IMR-90 (cell line): ENCODE results near the gene MMRN2. TPM values are rescaled to one million over a fixed set of nuclear protein-coding genes. Genes with fewer than 3 reads are reported as not detected.

ENCODE experiments used
- ATAC-seq: fragments of 200-7000 bp; cut with Tn5 transposase; 2 replicates; pipeline ENCODE4 v1.9.1; 2020; ENCODE audit warnings: low read depth, mild to moderate bottlenecking, moderate library complexity
- BruUV-seq: library from RNA; stranded (reverse); fragments of 400-500 nt; replicated peaks from 2 replicates; lab custom pipeline; 2021; lab: Mats Ljungman, UMichigan
- CTCF ChIA-PET: fragments of 300-600 bp; formaldehyde crosslinking; extraction: SDS; loops from one replicate; lab custom pipeline; 2021; ENCODE audit warnings: antibody characterized with exemption; lab: Yijun Ruan, JAX
- POLR2A ChIA-PET: fragments of 300-600 bp; sonication (Branson Sonifier 250); formaldehyde crosslinking; loops from one replicate; lab custom pipeline; 2022; ENCODE audit warnings: antibody characterized with exemption; ENCODE audit not compliant: unreplicated experiment; lab: Charles Lee
- DNase-seq: peaks from one replicate; pipeline ENCODE4 v3.0.0; 2013
- H2AFZ ChIP-seq: replicated peaks from 2 replicates; pipeline ENCODE3; 2013; ENCODE audit warnings: low read length, mild to moderate bottlenecking; ENCODE audit not compliant: poor library complexity
- H2AK5ac ChIP-seq: 2 replicates; pipeline ENCODE4 v1.6.1; 2013; ENCODE audit warnings: low read depth, low read length, inconsistent platforms
- H2AK9ac ChIP-seq: replicated peaks from 2 replicates; pipeline ENCODE3; 2013; ENCODE audit warnings: mild to moderate bottlenecking, low read depth, low read length, moderate library complexity; ENCODE audit not compliant: poor library complexity
- H2BK120ac ChIP-seq: 2 replicates; pipeline ENCODE4 v1.6.1; 2013; ENCODE audit warnings: low read depth, low read length, inconsistent platforms
- H2BK15ac ChIP-seq: 3 replicates; pipeline ENCODE4 v1.6.1; 2013; ENCODE audit warnings: low read depth, low read length, inconsistent platforms
- H2BK20ac ChIP-seq: 2 replicates; pipeline ENCODE4 v1.6.1; 2013; ENCODE audit warnings: low read depth, mild to moderate bottlenecking, inconsistent platforms, low read length, moderate library complexity
- H2BK5ac ChIP-seq: 2 replicates; pipeline ENCODE4 v1.6.1; 2013; ENCODE audit warnings: mild to moderate bottlenecking, low read depth, low read length, inconsistent platforms; ENCODE audit not compliant: poor library complexity, severe bottlenecking
- H3K14ac ChIP-seq: replicated peaks from 2 replicates; pipeline ENCODE4 v1.6.1; 2013; ENCODE audit warnings: low read depth, low read length, inconsistent platforms
- H3K18ac ChIP-seq: 2 replicates; pipeline ENCODE4 v1.6.1; 2013; ENCODE audit warnings: low read depth, low read length, control low read depth
- H3K23ac ChIP-seq: 2 replicates; pipeline ENCODE4 v1.6.1; 2013; ENCODE audit warnings: low read depth, low read length, inconsistent platforms
- H3K27ac ChIP-seq: 2 replicates; pipeline ENCODE4 v1.5.1; 2013; ENCODE audit warnings: mild to moderate bottlenecking, control low read depth, low read length; ENCODE audit not compliant: insufficient read depth
- H3K27me3 ChIP-seq: 2 replicates; pipeline ENCODE4 v1.6.1; 2013; ENCODE audit warnings: low read length; ENCODE audit not compliant: control insufficient read depth, insufficient read depth
- H3K36me3 ChIP-seq: 2 replicates; pipeline ENCODE4 v1.6.1; 2013; ENCODE audit warnings: low read length, mixed read lengths; ENCODE audit not compliant: control insufficient read depth, insufficient read depth
- H3K4ac ChIP-seq: 2 replicates; pipeline ENCODE4 v1.6.1; 2013; ENCODE audit warnings: low read depth, low read length, inconsistent platforms
- H3K4me1 ChIP-seq: 2 replicates; pipeline ENCODE4 v1.6.1; 2013; ENCODE audit warnings: low read length, mixed read lengths; ENCODE audit not compliant: control insufficient read depth, insufficient read depth
- H3K4me2 ChIP-seq: 2 replicates; pipeline ENCODE4 v1.6.1; 2013; ENCODE audit warnings: low read depth, mild to moderate bottlenecking, control low read depth, low read length, moderate library complexity
- H3K4me3 ChIP-seq: 2 replicates; pipeline ENCODE4 v1.5.1; 2013; ENCODE audit warnings: low read depth, mild to moderate bottlenecking, control low read depth, low read length, moderate library complexity; ENCODE audit not compliant: insufficient read depth
- H3K56ac ChIP-seq: 2 replicates; pipeline ENCODE4 v1.6.1; 2013; ENCODE audit warnings: low read length, inconsistent platforms; ENCODE audit not compliant: insufficient read depth; ENCODE audit errors: extremely low read depth
- H3K79me1 ChIP-seq, 2 experiments: 2 replicates each; pipeline ENCODE4 v1.6.1; 2013; ENCODE audit warnings: low read length in 2 of 2, inconsistent platforms in 1 of 2, low read depth in 1 of 2
- H3K9ac ChIP-seq: 2 replicates; pipeline ENCODE4 v1.6.1; 2013; ENCODE audit warnings: low read depth, low read length, control low read depth
- H3K9me1 ChIP-seq: 2 replicates; pipeline ENCODE4 v1.6.1; 2013; ENCODE audit warnings: low read length, inconsistent platforms; ENCODE audit not compliant: insufficient read depth
- H3K9me3 ChIP-seq: 2 replicates; pipeline ENCODE4 v1.6.1; 2013; ENCODE audit warnings: low read length; ENCODE audit not compliant: control insufficient read depth, insufficient read depth
- H4K20me1 ChIP-seq: 2 replicates; pipeline ENCODE4 v1.6.1; 2013; ENCODE audit warnings: low read length, inconsistent platforms; ENCODE audit not compliant: insufficient read depth
- H4K5ac ChIP-seq: 2 replicates; pipeline ENCODE4 v1.6.1; 2013; ENCODE audit warnings: mild to moderate bottlenecking, low read depth, low read length, control low read depth
- H4K8ac ChIP-seq, 2 experiments: 2 replicates each; pipeline ENCODE4 v1.6.1; 2013; ENCODE audit warnings: low read depth in 2 of 2, low read length in 2 of 2, control low read depth in 1 of 2, inconsistent platforms in 1 of 2
- H4K91ac ChIP-seq: 2 replicates; pipeline ENCODE4 v1.6.1; 2013; ENCODE audit warnings: low read depth, low read length, inconsistent platforms; ENCODE audit not compliant: insufficient read depth
- BHLHE40 ChIP-seq: fragments of 150-350 bp; IDR thresholded peaks from 2 replicates; pipeline ENCODE4 v1.6.1; 2016; ENCODE audit warnings: mild to moderate bottlenecking, low read depth, low read length
- CEBPB ChIP-seq: IDR thresholded peaks from 2 replicates; pipeline ENCODE4 v1.6.1; 2012; ENCODE audit warnings: low read depth, low read length, improper control_type of control experiment
- CHD1 ChIP-seq: IDR thresholded peaks from 2 replicates; pipeline ENCODE4 v1.6.1; 2012; ENCODE audit warnings: low read depth, low read length, improper control_type of control experiment
- MAZ ChIP-seq: IDR thresholded peaks from 2 replicates; pipeline ENCODE4 v1.6.1; 2012; ENCODE audit warnings: low read depth, mild to moderate bottlenecking, low read length, improper control_type of control experiment, moderate library complexity, borderline replicate concordance
- NFE2L2 ChIP-seq: fragments of 150-350 bp; IDR thresholded peaks from 2 replicates; pipeline ENCODE4 v1.6.1; 2016; ENCODE audit warnings: low read depth, mild to moderate bottlenecking, low read length
- RCOR1 ChIP-seq: IDR thresholded peaks from 2 replicates; pipeline ENCODE4 v1.6.1; 2012; ENCODE audit warnings: mild to moderate bottlenecking, low read length, improper control_type of control experiment; ENCODE audit not compliant: insufficient replicate concordance
- RFX5 ChIP-seq: IDR thresholded peaks from 2 replicates; pipeline ENCODE4 v1.8.0; 2012; ENCODE audit warnings: low read depth, mild to moderate bottlenecking, low read length, moderate library complexity
- SMC3 ChIP-seq: fragments of 150-350 bp; IDR thresholded peaks from 2 replicates; pipeline ENCODE4 v1.6.1; 2016; ENCODE audit warnings: low read depth, mild to moderate bottlenecking, antibody characterized with exemption, low read length, moderate library complexity
- WGBS, 2 experiments: methylation state at CpG; one replicate each; pipeline versions ENCODE4 v1.1.5 to v1.1.7; 2013; ENCODE audit warnings: missing lambda C conversion rate in 2 of 2; ENCODE audit not compliant: insufficient read length in 1 of 2; ENCODE audit errors: extremely low coverage in 2 of 2; 5-methylcytosine and 5-hydroxymethylcytosine counted together
- dilution Hi-C: fragments of 300-500 bp; cut with HindIII; formaldehyde crosslinking; loops from one replicate; pipeline ENCODE4 v1.14.3; 2018; ENCODE audit warnings: low sequenced_read_pairs; ENCODE audit not compliant: unreplicated experiment
- in situ Hi-C: fragments of 300-500 bp; cut with MboI; formaldehyde crosslinking; loops from 3 replicates; pipeline ENCODE4 v1.14.3; 2019; ENCODE audit warnings: low sequenced_read_pairs, inconsistent platforms, mixed read lengths
- intact Hi-C: fragments of 100-400 bp; cut with micrococcal nuclease; formaldehyde crosslinking; loops from 2 replicates; pipeline ENCODE4 v1.10.0; 2022
- polyA plus RNA-seq, 3 experiments: library from polyadenylated mRNA; depleted of rRNA; stranded (reverse); fragments of >200 nt; gene quantifications; 2 replicates each; pipeline ENCODE4 v1.2.3, GENCODE V29; 2012; ENCODE audit warnings: low replicate concordance in 1 of 3
- total RNA-seq: library from RNA; depleted of rRNA; stranded (reverse); fragments of >200 nt; gene quantifications from 2 replicates; pipeline ENCODE4 v1.2.3, GENCODE V29; 2012
- TF ChIP-seq, protein P1 (sequence below): fragments of 150-350 bp; IDR thresholded peaks from 2 replicates; pipeline ENCODE4 v1.6.1; 2017; ENCODE audit warnings: mild to moderate bottlenecking, antibody characterized with exemption, low read length, low read depth
- TF ChIP-seq, protein P2 (sequence below): fragments of 150-350 bp; IDR thresholded peaks from 2 replicates; pipeline ENCODE4 v1.6.1; 2016; ENCODE audit warnings: low read depth, mild to moderate bottlenecking, low read length, moderate library complexity, borderline replicate concordance

The MMRN2 gene
- total and polyA plus RNA-seq, 2 of the 4 experiments (the other 2 are of a cell fraction) = 1.6 to 1.8 TPM

DNA sequence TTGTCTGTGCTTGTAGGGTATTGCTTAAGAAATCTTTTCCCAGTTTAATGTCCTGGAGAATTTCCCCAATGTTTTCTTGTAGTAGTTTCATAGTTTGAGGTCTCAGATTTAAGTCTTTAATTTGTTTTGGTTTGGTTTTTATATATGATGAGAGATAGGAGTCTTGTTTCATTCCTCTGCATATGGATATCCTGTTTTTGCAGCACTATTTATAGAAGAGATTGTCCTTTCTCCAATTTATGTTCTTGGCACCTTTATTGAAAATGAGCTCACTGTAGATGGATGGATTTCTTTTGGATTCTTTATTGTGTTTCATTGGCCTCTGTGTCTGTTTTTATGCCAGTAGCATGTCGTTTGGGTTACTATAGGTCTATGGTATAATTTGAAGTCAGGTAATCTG is 31.1 kb upstream of the MMRN2 start:
- H3K9ac ChIP-seq = no peak overlapping the region
- H4K91ac ChIP-seq = no peak overlapping the region
- H3K56ac ChIP-seq = no peak overlapping the region
- H2BK15ac ChIP-seq = no peak overlapping the region
- H3K4me2 ChIP-seq = no peak overlapping the region
- H3K4ac ChIP-seq = no peak overlapping the region
- POLR2A ChIA-PET = interaction anchor here (0.6 kb wide), 1 partner anchor 17 kb away, joined by 6 read pairs; no protein-coding TSS in a partner anchor
- DNase-seq (no peak), ATAC-seq (no peak)
- H2AFZ ChIP-seq = no peak overlapping the region
- H3K9me1 ChIP-seq = no peaks in the 10 kb centered on the region
- no peak overlapping the region for H3K18ac ChIP-seq
- no peak overlapping the region for H2AK9ac ChIP-seq
- BruUV-seq = no TSS peak
- intact Hi-C loops (no loop called here), in situ Hi-C loops (no loop called here), dilution Hi-C loops (no loop called here)
- CTCF ChIA-PET = no interaction called here
- no peak overlapping the region for H3K23ac ChIP-seq
- H4K5ac ChIP-seq = no peak overlapping the region
- WGBS, 2 experiments = no CpG with 5 or more reads among the region's 1 CpG
- no peak overlapping the region for H4K8ac ChIP-seq
- TF ChIP-seq BHLHE40 (no peak), RCOR1 (no peak), RFX5 (no peak), MAZ (no peak), CEBPB (no peak), CHD1 (no peak), SMC3 (no peak), NFE2L2 (no peak)
- TF ChIP-seq, protein P1, sequence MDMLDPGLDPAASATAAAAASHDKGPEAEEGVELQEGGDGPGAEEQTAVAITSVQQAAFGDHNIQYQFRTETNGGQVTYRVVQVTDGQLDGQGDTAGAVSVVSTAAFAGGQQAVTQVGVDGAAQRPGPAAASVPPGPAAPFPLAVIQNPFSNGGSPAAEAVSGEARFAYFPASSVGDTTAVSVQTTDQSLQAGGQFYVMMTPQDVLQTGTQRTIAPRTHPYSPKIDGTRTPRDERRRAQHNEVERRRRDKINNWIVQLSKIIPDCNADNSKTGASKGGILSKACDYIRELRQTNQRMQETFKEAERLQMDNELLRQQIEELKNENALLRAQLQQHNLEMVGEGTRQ = no peak
- TF ChIP-seq, protein P2, sequence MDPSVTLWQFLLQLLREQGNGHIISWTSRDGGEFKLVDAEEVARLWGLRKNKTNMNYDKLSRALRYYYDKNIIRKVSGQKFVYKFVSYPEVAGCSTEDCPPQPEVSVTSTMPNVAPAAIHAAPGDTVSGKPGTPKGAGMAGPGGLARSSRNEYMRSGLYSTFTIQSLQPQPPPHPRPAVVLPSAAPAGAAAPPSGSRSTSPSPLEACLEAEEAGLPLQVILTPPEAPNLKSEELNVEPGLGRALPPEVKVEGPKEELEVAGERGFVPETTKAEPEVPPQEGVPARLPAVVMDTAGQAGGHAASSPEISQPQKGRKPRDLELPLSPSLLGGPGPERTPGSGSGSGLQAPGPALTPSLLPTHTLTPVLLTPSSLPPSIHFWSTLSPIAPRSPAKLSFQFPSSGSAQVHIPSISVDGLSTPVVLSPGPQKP = no peak
- H2AK5ac ChIP-seq = no peak overlapping the region
- no peak overlapping the region for H2BK5ac ChIP-seq
- peaks cover 5% of the 10 kb centered on the region; the same call in 1 of the 2 replicates for H3K27me3 ChIP-seq
- H3K36me3 ChIP-seq = no peaks in the 10 kb centered on the region
- no peaks in the 10 kb centered on the region for H3K4me1 ChIP-seq
- H3K27ac ChIP-seq = no peak overlapping the region
- no peak overlapping the region for H3K14ac ChIP-seq
- no peaks in the 10 kb centered on the region for H3K79me1 ChIP-seq
- no peak overlapping the region for H3K4me3 ChIP-seq
- no peaks in the 10 kb centered on the region for H3K9me3 ChIP-seq
- H2BK20ac ChIP-seq = no peak overlapping the region
- H4K20me1 ChIP-seq = no peaks in the 10 kb centered on the region
- no peak overlapping the region for H2BK120ac ChIP-seq
